Activated CD8-positive, alpha-beta T cell treated with anti-CD3 and anti-CD28 coated beads for 36 hours (primary cell): ENCODE data around the gene MPHOSPH8. TPM values are rescaled to one million over a fixed set of nuclear protein-coding genes. Genes with fewer than 3 reads are reported as not detected.

ENCODE experiments used
- ATAC-seq: fragments of 200-7000 bp; cut with Tn5 transposase; one replicate; pipeline ENCODE4 v1.10.0; 2021; ENCODE audit warnings: mild to moderate bottlenecking, moderate library complexity
- CTCF ChIA-PET: fragments of 350-600 bp; sonication (Branson Sonifier 250); formaldehyde crosslinking; loops from one replicate; lab custom pipeline; 2021; ENCODE audit warnings: antibody characterized with exemption; lab: Charles Lee
- POLR2A ChIA-PET: fragments of 350-600 bp; sonication (Branson Sonifier 250); formaldehyde crosslinking; loops from one replicate; lab custom pipeline; 2021; ENCODE audit warnings: antibody characterized with exemption; lab: Charles Lee
- DNase-seq: peaks from one replicate; pipeline ENCODE4 v3.0.0-alpha.2; 2020
- H3K27ac Mint-ChIP-seq: one replicate; pipeline ENCODE4 v1.8.0; 2021; ENCODE audit warnings: mild to moderate bottlenecking, mixed read lengths
- H3K27me3 Mint-ChIP-seq: one replicate; pipeline ENCODE4 v1.8.0; 2021; ENCODE audit warnings: mixed read lengths
- H3K36me3 Mint-ChIP-seq: one replicate; pipeline ENCODE4 v1.8.0; 2021; ENCODE audit warnings: low read depth, mixed read lengths
- H3K4me1 Mint-ChIP-seq: one replicate; pipeline ENCODE4 v1.8.0; 2021; ENCODE audit warnings: low read depth, mixed read lengths
- H3K4me3 Mint-ChIP-seq: one replicate; pipeline ENCODE4 v1.8.0; 2021; ENCODE audit warnings: mild to moderate bottlenecking, moderate library complexity, mixed read lengths
- H3K9me3 Mint-ChIP-seq: one replicate; pipeline ENCODE4 v1.8.0; 2021; ENCODE audit warnings: mixed read lengths
- CTCF ChIP-seq: fragments of 200-600 bp; IDR thresholded peaks from one replicate; pipeline ENCODE4 v1.8.0; 2022; ENCODE audit warnings: antibody characterized with exemption, mild to moderate bottlenecking
- intact Hi-C: fragments of 100-400 bp; cut with micrococcal nuclease; formaldehyde crosslinking; loops from one replicate; pipeline ENCODE4 v1.10.0; 2022
- total RNA-seq, 2 experiments: library from RNA; stranded (reverse); gene quantifications; one replicate each; pipeline ENCODE4 v1.2.3, GENCODE V29; 2021

The MPHOSPH8 gene
- total RNA-seq, 2 experiments from 2014 or later, result 26.9 to 27.4 TPM

GRCh38 chr13:19661126-19661525 lies 27.7 kb downstream of the MPHOSPH8 start:
- no peak overlapping the region for H3K27ac Mint-ChIP-seq

GRCh38 chr13:19661561-19661960 lies 28.1 kb downstream of the MPHOSPH8 start:
- H3K36me3 Mint-ChIP-seq, result peaks cover 48% of the 10 kb centered on the region
- H3K27ac Mint-ChIP-seq, result no peak overlapping the region
- intact Hi-C loops, result no loop called here
- no peaks in the 10 kb centered on the region for H3K9me3 Mint-ChIP-seq
- H3K4me1 Mint-ChIP-seq, result peaks cover 9% of the 10 kb centered on the region
- ChIA-PET POLR2A (no interaction called here), CTCF (interaction anchor here (1.1 kb wide), 1 partner anchor 23 kb away, joined by 3 read pairs; no protein-coding TSS in a partner anchor)
- no peak for TF ChIP-seq CTCF
- H3K4me3 Mint-ChIP-seq, result no peak overlapping the region
- DNase-seq (no peak), ATAC-seq (no peak)
- H3K27me3 Mint-ChIP-seq, result no peaks in the 10 kb centered on the region

More at GRCh38 chr13:19661126-19661525, 27.7 kb downstream of the MPHOSPH8 start:
- TF ChIP-seq CTCF, result no peak
- ATAC-seq, result no peak
- ChIA-PET POLR2A (no interaction called here), CTCF (no interaction called here)
- intact Hi-C loops, result no loop called here
- H3K9me3 Mint-ChIP-seq, result no peaks in the 10 kb centered on the region
- DNase-seq, result no peak
- H3K36me3 Mint-ChIP-seq, result peaks cover 48% of the 10 kb centered on the region
- no peak overlapping the region for H3K4me3 Mint-ChIP-seq
- H3K27me3 Mint-ChIP-seq, result no peaks in the 10 kb centered on the region
- H3K4me1 Mint-ChIP-seq, result peaks cover 9% of the 10 kb centered on the region

- peak overlapping the region; percentile 77 for H3K27ac Mint-ChIP-seq
- H3K36me3 Mint-ChIP-seq, result peaks cover 54% of the 10 kb centered on the region
- ATAC-seq, result no peak
Observed at GRCh38 chr13:19663416-19663979, 30.0 kb downstream of the MPHOSPH8 start.

GRCh38 chr13:19664481-19665230 lies 31.2 kb downstream of the MPHOSPH8 start:
- no peak for TF ChIP-seq CTCF
- Mint-ChIP-seq H3K27ac (peak overlapping the region; percentile 77), H3K9me3 (no peaks in the 10 kb centered on the region), H3K27me3 (no peaks in the 10 kb centered on the region), H3K4me3 (no peak overlapping the region), H3K36me3 (peaks cover 52% of the 10 kb centered on the region), H3K4me1 (peaks cover 9% of the 10 kb centered on the region)
- no peak for ATAC-seq
- ChIA-PET CTCF (no interaction called here), POLR2A (interaction anchor here (0.8 kb wide), 1 partner anchor 30 kb away, joined by 4 read pairs; no protein-coding TSS in a partner anchor)
- intact Hi-C loops, result no loop called here
- no peak for DNase-seq

More at GRCh38 chr13:19663416-19663979, 30.0 kb downstream of the MPHOSPH8 start:
- Mint-ChIP-seq H3K4me3 (no peak overlapping the region), H3K27me3 (no peaks in the 10 kb centered on the region), H3K9me3 (no peaks in the 10 kb centered on the region), H3K4me1 (peaks cover 9% of the 10 kb centered on the region)
- intact Hi-C loops, result no loop called here
- ChIA-PET CTCF (no interaction called here), POLR2A (no interaction called here)
- DNase-seq, result no peak
- TF ChIP-seq CTCF, result no peak

GRCh38 chr13:19665427-19665859 lies 32.0 kb downstream of the MPHOSPH8 start:
- Mint-ChIP-seq H3K4me1 (peaks cover 9% of the 10 kb centered on the region), H3K27me3 (no peaks in the 10 kb centered on the region), H3K27ac (peak overlapping the region; percentile 77), H3K4me3 (no peak overlapping the region), H3K36me3 (peaks cover 57% of the 10 kb centered on the region), H3K9me3 (no peaks in the 10 kb centered on the region)
- TF ChIP-seq CTCF, result no peak
- POLR2A ChIA-PET, result no interaction called here
- ATAC-seq (no peak), DNase-seq (no peak)
- CTCF ChIA-PET, result no interaction called here
- intact Hi-C loops, result no loop called here
